ENCODE measurements around the gene SCAMP4. TPM values are rescaled to one million over a fixed set of nuclear protein-coding genes. Genes with fewer than 3 reads are reported as not detected.

SCAMP4 gene
- total and polyA plus RNA-seq, 9 of the 15 experiments (the other 6 are each of a cell fraction or from before 2014, with no cell fraction given): 0.81 to 45.9 (median 12.8) TPM

DNA sequence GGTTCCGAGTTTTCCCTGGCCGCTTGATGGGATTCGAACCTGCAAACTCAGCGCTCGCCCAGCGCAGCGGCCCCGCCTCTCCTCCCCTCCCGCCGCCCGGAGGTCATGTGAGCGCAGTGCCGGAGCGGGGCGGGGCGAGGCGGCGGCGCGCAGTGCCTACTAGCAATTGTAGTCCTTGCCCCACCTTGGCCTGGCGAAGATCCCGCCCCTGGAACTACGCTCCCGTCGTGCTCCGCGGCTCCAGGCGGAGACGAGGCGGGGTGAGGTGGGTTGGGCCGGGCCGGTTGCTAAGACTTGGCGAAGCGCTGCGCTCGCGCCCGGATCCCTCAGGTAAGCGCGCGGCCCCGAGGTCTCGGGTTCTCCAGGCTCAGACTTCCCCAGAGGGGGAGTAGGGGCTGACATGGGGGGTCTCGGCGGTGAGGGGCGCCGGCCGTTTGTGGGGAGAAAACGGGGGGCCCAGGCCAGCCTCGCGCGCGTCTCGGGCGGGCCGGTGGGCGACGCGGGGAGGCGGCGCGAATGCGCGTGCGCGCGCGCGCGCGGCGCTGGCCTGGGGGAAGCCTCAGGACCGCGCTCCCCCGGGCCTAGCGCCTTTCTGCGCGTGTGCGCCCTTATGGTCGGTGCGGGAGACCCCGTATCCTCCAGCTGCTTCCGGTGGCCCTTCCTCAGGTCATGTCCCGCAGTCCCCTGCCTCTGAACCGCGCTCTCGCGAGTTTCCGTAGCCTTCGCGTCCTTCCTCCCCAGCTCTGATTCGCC is at the start of gene SCAMP4, which contains the start of gene ADAT3 (continued):
- TF ChIP-seq, protein P1, sequence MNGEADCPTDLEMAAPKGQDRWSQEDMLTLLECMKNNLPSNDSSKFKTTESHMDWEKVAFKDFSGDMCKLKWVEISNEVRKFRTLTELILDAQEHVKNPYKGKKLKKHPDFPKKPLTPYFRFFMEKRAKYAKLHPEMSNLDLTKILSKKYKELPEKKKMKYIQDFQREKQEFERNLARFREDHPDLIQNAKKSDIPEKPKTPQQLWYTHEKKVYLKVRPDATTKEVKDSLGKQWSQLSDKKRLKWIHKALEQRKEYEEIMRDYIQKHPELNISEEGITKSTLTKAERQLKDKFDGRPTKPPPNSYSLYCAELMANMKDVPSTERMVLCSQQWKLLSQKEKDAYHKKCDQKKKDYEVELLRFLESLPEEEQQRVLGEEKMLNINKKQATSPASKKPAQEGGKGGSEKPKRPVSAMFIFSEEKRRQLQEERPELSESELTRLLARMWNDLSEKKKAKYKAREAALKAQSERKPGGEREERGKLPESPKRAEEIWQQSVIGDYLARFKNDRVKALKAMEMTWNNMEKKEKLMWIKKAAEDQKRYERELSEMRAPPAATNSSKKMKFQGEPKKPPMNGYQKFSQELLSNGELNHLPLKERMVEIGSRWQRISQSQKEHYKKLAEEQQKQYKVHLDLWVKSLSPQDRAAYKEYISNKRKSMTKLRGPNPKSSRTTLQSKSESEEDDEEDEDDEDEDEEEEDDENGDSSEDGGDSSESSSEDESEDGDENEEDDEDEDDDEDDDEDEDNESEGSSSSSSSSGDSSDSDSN (IDR thresholded peaks at IDR 0.05; ENCODE audit: borderline replicate concordance in 1 of 2, low read depth in 2 of 2, low read length in 2 of 2): no peak
- TF ChIP-seq FOS (IDR thresholded peaks at IDR 0.05; ENCODE audit: extremely low read depth, insufficient read length) (no peak), ZNF224 (CRISPR knock-in tag; IDR thresholded peaks at IDR 0.05) (no peak), U2AF1 (optimal IDR thresholded peaks at IDR 0.05; ENCODE audit: low read depth, low read length) (no peak), MED1 (CRISPR knock-in tag; IDR thresholded peaks at IDR 0.05; ENCODE audit: borderline replicate concordance) (no peak), STAT6 (CRISPR knock-in tag; IDR thresholded peaks at IDR 0.05) (no peak), KLF10 (CRISPR knock-in tag; IDR thresholded peaks at IDR 0.05) (no peak)
- TF ChIP-seq, protein P2, sequence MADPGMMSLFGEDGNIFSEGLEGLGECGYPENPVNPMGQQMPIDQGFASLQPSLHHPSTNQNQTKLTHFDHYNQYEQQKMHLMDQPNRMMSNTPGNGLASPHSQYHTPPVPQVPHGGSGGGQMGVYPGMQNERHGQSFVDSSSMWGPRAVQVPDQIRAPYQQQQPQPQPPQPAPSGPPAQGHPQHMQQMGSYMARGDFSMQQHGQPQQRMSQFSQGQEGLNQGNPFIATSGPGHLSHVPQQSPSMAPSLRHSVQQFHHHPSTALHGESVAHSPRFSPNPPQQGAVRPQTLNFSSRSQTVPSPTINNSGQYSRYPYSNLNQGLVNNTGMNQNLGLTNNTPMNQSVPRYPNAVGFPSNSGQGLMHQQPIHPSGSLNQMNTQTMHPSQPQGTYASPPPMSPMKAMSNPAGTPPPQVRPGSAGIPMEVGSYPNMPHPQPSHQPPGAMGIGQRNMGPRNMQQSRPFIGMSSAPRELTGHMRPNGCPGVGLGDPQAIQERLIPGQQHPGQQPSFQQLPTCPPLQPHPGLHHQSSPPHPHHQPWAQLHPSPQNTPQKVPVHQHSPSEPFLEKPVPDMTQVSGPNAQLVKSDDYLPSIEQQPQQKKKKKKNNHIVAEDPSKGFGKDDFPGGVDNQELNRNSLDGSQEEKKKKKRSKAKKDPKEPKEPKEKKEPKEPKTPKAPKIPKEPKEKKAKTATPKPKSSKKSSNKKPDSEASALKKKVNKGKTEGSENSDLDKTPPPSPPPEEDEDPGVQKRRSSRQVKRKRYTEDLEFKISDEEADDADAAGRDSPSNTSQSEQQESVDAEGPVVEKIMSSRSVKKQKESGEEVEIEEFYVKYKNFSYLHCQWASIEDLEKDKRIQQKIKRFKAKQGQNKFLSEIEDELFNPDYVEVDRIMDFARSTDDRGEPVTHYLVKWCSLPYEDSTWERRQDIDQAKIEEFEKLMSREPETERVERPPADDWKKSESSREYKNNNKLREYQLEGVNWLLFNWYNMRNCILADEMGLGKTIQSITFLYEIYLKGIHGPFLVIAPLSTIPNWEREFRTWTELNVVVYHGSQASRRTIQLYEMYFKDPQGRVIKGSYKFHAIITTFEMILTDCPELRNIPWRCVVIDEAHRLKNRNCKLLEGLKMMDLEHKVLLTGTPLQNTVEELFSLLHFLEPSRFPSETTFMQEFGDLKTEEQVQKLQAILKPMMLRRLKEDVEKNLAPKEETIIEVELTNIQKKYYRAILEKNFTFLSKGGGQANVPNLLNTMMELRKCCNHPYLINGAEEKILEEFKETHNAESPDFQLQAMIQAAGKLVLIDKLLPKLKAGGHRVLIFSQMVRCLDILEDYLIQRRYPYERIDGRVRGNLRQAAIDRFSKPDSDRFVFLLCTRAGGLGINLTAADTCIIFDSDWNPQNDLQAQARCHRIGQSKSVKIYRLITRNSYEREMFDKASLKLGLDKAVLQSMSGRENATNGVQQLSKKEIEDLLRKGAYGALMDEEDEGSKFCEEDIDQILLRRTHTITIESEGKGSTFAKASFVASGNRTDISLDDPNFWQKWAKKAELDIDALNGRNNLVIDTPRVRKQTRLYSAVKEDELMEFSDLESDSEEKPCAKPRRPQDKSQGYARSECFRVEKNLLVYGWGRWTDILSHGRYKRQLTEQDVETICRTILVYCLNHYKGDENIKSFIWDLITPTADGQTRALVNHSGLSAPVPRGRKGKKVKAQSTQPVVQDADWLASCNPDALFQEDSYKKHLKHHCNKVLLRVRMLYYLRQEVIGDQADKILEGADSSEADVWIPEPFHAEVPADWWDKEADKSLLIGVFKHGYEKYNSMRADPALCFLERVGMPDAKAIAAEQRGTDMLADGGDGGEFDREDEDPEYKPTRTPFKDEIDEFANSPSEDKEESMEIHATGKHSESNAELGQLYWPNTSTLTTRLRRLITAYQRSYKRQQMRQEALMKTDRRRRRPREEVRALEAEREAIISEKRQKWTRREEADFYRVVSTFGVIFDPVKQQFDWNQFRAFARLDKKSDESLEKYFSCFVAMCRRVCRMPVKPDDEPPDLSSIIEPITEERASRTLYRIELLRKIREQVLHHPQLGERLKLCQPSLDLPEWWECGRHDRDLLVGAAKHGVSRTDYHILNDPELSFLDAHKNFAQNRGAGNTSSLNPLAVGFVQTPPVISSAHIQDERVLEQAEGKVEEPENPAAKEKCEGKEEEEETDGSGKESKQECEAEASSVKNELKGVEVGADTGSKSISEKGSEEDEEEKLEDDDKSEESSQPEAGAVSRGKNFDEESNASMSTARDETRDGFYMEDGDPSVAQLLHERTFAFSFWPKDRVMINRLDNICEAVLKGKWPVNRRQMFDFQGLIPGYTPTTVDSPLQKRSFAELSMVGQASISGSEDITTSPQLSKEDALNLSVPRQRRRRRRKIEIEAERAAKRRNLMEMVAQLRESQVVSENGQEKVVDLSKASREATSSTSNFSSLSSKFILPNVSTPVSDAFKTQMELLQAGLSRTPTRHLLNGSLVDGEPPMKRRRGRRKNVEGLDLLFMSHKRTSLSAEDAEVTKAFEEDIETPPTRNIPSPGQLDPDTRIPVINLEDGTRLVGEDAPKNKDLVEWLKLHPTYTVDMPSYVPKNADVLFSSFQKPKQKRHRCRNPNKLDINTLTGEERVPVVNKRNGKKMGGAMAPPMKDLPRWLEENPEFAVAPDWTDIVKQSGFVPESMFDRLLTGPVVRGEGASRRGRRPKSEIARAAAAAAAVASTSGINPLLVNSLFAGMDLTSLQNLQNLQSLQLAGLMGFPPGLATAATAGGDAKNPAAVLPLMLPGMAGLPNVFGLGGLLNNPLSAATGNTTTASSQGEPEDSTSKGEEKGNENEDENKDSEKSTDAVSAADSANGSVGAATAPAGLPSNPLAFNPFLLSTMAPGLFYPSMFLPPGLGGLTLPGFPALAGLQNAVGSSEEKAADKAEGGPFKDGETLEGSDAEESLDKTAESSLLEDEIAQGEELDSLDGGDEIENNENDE (IDR thresholded peaks at IDR 0.05; ENCODE audit: low read depth, low read length): no peak
- TF ChIP-seq, protein P3, sequence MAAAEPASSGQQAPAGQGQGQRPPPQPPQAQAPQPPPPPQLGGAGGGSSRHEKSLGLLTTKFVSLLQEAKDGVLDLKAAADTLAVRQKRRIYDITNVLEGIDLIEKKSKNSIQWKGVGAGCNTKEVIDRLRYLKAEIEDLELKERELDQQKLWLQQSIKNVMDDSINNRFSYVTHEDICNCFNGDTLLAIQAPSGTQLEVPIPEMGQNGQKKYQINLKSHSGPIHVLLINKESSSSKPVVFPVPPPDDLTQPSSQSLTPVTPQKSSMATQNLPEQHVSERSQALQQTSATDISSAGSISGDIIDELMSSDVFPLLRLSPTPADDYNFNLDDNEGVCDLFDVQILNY (CRISPR knock-in tag; IDR thresholded peaks at IDR 0.05): no peak

Data from K562 (cell line).